HL-60 (cell line): ENCODE results near the gene C1orf167.

Experiments
- DNase-seq, 2 experiments: peaks; one replicate each; pipeline ENCODE4 v3.0.0-alpha.2; 2010 to 2020; ENCODE audit warnings: low read depth in 1 of 2, low spot score in 1 of 2
- H3K27ac ChIP-seq: fragments of 250-450 bp; sonication (Bioruptor Pico); replicated peaks from 2 replicates; pipeline ENCODE4 v1.5.1; 2020; ENCODE audit warnings: mild to moderate bottlenecking, moderate library complexity
- H3K27me3 ChIP-seq: fragments of 250-450 bp; sonication (Bioruptor Pico); 2 replicates; pipeline ENCODE4 v1.5.1; 2021; ENCODE audit warnings: mild to moderate bottlenecking, moderate library complexity; ENCODE audit not compliant: insufficient read depth, poor library complexity, severe bottlenecking
- H3K4me3 ChIP-seq: replicated peaks from 2 replicates; pipeline ENCODE4 v1.5.1; 2011; ENCODE audit warnings: mild to moderate bottlenecking, control low read depth, low read length; ENCODE audit not compliant: insufficient read depth
- GABPA ChIP-seq: IDR thresholded peaks from 2 replicates; pipeline ENCODE4 v1.6.1; 2012; ENCODE audit warnings: low read depth
- POLR2AphosphoS5 ChIP-seq: IDR thresholded peaks from 2 replicates; pipeline ENCODE4 v1.6.1; 2012; ENCODE audit warnings: low read depth
- SPI1 ChIP-seq: IDR thresholded peaks from 2 replicates; pipeline ENCODE4 v1.6.1; 2012; ENCODE audit warnings: low read depth, mild to moderate bottlenecking, borderline replicate concordance
- TF ChIP-seq, protein P1 (sequence below): IDR thresholded peaks from 2 replicates; pipeline ENCODE4 v1.6.1; 2012; ENCODE audit warnings: low read depth; ENCODE audit not compliant: insufficient replicate concordance
- TF ChIP-seq, protein P2 (sequence below): IDR thresholded peaks from one replicate; pipeline ENCODE4 v1.5.1; 2011; ENCODE audit warnings: low read length, control low read depth, inconsistent platforms; ENCODE audit not compliant: insufficient read depth

Gene C1orf167

DNA sequence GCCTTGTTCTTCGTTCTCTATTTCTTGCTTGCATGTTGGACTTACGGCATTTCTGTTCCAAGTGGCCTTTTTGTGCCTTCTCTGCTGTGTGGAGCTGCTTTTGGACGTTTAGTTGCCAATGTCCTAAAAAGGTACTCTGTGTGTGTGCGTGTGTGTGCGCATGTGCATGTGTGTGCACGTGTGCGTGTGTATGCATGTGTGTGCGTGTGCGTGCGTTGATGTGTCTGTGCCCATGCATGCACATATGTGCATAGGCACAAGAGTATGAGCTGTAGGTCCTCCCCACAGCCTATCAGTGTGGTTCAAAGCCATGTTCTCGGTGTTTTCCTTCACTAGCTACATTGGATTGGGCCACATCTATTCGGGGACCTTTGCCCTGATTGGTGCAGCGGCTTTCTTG is 71.9 kb downstream of the C1orf167 start:
- Histone ChIP-seq H3K27me3 (no peaks in the 10 kb centered on the region), H3K4me3 (no peak overlapping the region), H3K27ac (no peak overlapping the region)
- no peak for DNase-seq
- TF ChIP-seq GABPA (no peak), POLR2AphosphoS5 (no peak), SPI1 (no peak)
- TF ChIP-seq, protein P1, sequence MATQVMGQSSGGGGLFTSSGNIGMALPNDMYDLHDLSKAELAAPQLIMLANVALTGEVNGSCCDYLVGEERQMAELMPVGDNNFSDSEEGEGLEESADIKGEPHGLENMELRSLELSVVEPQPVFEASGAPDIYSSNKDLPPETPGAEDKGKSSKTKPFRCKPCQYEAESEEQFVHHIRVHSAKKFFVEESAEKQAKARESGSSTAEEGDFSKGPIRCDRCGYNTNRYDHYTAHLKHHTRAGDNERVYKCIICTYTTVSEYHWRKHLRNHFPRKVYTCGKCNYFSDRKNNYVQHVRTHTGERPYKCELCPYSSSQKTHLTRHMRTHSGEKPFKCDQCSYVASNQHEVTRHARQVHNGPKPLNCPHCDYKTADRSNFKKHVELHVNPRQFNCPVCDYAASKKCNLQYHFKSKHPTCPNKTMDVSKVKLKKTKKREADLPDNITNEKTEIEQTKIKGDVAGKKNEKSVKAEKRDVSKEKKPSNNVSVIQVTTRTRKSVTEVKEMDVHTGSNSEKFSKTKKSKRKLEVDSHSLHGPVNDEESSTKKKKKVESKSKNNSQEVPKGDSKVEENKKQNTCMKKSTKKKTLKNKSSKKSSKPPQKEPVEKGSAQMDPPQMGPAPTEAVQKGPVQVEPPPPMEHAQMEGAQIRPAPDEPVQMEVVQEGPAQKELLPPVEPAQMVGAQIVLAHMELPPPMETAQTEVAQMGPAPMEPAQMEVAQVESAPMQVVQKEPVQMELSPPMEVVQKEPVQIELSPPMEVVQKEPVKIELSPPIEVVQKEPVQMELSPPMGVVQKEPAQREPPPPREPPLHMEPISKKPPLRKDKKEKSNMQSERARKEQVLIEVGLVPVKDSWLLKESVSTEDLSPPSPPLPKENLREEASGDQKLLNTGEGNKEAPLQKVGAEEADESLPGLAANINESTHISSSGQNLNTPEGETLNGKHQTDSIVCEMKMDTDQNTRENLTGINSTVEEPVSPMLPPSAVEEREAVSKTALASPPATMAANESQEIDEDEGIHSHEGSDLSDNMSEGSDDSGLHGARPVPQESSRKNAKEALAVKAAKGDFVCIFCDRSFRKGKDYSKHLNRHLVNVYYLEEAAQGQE: no peak
- TF ChIP-seq, protein P2, sequence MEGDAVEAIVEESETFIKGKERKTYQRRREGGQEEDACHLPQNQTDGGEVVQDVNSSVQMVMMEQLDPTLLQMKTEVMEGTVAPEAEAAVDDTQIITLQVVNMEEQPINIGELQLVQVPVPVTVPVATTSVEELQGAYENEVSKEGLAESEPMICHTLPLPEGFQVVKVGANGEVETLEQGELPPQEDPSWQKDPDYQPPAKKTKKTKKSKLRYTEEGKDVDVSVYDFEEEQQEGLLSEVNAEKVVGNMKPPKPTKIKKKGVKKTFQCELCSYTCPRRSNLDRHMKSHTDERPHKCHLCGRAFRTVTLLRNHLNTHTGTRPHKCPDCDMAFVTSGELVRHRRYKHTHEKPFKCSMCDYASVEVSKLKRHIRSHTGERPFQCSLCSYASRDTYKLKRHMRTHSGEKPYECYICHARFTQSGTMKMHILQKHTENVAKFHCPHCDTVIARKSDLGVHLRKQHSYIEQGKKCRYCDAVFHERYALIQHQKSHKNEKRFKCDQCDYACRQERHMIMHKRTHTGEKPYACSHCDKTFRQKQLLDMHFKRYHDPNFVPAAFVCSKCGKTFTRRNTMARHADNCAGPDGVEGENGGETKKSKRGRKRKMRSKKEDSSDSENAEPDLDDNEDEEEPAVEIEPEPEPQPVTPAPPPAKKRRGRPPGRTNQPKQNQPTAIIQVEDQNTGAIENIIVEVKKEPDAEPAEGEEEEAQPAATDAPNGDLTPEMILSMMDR: no peak

DNA sequence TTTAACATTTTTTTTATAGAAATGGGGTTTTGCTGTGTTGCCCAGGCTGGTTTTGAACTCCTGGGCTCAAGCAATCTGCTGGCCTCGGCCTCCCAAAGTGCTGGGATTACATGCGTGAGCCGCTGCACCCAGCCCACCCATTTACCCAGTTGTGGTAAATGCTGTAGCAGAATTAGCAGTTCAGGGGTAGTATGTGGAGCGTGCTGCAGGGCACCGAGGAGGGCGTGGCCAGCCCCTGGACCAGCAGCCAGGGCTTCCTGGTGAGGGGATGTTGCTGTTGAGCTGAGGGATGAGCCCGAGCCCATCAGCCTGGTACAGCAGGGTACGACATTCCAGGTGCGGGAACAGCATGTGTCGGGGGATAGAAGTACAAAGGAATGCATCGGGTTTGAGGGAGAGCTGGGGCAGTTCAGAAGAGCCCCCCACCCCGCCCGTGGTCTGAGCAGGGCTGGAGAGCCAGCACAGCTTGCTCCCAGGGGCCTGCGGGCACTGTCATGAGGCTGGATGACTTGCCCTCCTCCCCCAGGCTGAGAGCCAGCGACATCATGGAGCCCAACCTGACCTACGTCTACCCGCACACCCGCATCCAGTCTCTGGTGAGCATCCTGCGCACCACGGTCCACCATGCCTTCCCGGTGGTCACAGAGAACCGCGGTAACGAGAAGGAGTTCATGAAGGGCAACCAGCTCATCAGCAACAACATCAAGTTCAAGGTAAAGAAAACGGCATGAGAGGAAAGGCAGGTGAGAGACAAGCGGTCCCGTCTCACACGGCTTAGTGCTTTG is 73.6 kb downstream of the C1orf167 start:
- DNase-seq: no peak
- TF ChIP-seq SPI1 (no peak), POLR2AphosphoS5 (no peak), GABPA (no peak)
- TF ChIP-seq, protein P1: no peak
- TF ChIP-seq, protein P2: no peak
- Histone ChIP-seq H3K27ac (no peak overlapping the region), H3K27me3 (no peaks in the 10 kb centered on the region), H3K4me3 (no peak overlapping the region)

DNA sequence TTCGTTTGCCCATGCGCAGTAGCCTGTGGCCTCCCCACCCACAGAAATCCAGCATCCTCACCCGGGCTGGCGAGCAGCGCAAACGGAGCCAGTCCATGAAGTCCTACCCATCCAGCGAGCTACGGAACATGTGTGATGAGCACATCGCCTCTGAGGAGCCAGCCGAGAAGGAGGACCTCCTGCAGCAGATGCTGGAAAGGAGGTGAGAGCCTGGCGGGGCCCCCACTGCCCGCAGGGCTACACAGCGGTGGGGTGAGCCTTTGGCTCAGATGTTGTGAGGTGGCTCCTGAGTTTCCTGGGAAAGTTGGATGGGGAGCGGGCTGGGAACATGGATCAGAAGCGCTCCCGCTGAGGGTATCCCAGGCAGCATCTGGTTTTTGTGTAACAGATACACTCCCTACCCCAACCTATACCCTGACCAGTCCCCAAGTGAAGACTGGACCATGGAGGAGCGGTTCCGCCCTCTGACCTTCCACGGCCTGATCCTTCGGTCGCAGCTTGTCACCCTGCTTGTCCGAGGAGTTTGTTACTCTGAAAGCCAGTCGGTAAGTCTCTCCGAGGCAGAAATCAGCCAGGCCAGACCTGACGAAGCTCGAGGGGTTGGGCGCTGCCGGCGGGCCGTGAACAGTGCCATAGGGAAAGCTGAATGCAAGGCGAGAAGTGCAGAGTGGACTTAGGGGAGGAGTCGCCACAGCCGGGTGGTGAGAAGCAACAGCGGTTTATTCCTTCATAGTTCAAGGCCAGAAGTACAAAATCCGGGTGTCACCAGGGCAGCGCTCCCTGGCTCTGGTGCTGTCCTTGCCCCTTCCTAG is 75.2 kb downstream of the C1orf167 start:
- Histone ChIP-seq H3K27ac (no peak overlapping the region), H3K4me3 (no peak overlapping the region), H3K27me3 (no peaks in the 10 kb centered on the region)
- DNase-seq: no peak
- TF ChIP-seq, protein P2: no peak
- TF ChIP-seq POLR2AphosphoS5 (no peak), SPI1 (no peak), GABPA (no peak)
- TF ChIP-seq, protein P1: no peak
